Choroid plexus epithelial cell (primary cell): ENCODE measurements around the gene COX10.

Experiments used
- DNase-seq: peaks from one replicate; pipeline ENCODE4 v3.0.0-alpha.2; 2010; ENCODE audit warnings: low read depth
- H3K4me3 ChIP-seq: 2 replicates; pipeline ENCODE4 v1.5.1; 2011; ENCODE audit warnings: low read depth, mild to moderate bottlenecking, control low read depth, low read length, moderate library complexity
- TF ChIP-seq, protein P1 (sequence below): conservative IDR thresholded peaks from 2 replicates; pipeline ENCODE4 v1.5.1; 2011; ENCODE audit warnings: low read depth, mild to moderate bottlenecking, control low read depth, inconsistent platforms, low read length, moderate library complexity

COX10 gene

DNA sequence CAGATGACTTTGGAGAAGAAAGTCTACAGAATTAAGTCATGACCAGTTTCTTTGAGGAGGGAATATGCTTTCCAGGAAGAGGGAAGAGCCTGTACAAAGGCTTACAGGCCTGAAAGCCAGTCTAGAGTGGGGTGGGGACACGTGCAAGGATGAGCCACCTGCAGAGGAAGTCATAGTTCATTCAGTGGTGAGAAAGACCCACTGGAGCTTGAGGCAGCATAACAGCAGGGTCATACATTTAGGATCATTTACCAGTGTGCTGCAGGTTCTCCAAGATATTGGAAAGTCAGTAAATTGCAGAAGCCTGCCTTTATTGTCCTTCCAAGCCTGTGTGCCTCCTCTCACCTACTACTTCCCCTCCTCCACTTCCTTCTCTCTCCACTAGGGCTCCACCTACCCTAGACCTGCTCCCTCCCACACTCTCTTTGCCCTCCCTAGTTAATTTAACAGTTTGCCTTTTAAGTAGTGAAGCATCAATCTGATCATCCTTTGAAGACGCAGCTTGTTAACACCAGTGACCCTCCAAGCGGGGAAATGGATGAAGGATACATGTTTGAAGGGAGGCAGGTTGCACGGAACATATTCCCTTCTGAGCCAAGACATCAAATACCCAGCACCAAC is 127.2 kb downstream of the COX10 start:
- DNase-seq: no peak
- no peak overlapping the region for H3K4me3 ChIP-seq
- TF ChIP-seq, protein P1, sequence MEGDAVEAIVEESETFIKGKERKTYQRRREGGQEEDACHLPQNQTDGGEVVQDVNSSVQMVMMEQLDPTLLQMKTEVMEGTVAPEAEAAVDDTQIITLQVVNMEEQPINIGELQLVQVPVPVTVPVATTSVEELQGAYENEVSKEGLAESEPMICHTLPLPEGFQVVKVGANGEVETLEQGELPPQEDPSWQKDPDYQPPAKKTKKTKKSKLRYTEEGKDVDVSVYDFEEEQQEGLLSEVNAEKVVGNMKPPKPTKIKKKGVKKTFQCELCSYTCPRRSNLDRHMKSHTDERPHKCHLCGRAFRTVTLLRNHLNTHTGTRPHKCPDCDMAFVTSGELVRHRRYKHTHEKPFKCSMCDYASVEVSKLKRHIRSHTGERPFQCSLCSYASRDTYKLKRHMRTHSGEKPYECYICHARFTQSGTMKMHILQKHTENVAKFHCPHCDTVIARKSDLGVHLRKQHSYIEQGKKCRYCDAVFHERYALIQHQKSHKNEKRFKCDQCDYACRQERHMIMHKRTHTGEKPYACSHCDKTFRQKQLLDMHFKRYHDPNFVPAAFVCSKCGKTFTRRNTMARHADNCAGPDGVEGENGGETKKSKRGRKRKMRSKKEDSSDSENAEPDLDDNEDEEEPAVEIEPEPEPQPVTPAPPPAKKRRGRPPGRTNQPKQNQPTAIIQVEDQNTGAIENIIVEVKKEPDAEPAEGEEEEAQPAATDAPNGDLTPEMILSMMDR: peak; percentile 20

DNA sequence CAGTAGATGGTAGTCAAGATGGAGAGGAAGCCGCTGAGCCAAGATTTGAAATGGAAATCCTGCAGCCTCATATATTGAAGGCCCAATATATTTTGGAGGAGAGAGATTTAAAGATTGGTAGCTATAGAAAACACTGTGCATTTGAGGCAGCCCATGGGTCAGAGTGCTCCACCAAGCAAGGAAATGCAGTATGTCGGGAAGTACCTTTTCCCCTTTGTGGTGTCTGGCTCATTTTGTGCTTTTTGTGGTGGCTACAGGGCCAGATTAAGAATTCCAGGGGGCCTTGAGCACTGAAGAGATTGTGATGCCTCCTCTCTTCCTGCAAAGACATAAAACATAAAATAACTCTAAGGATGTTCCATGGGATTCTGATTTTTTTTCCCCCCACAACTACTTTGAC is 127.8 kb downstream of the COX10 start:
- H3K4me3 ChIP-seq: no peak overlapping the region
- DNase-seq: no peak
- TF ChIP-seq, protein P1: no peak

DNA sequence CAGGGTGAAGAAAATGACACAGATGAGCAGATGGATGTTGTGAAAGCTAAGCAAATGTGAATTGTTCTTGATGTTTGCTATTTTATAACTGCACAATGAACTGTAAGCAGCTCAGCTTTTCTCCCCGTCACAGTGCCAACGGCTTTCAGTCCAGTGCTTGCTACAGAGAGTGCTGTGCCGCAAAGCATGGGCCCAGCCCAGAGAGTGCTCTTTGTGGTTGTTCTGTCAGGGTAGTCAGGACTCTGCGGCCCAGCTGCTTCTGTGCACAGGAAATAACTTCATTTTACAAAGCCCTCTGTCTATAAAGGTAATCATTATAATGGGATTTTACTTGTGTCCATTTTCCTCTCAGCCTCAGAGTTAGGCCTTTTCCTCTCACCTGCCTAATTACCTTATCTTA is 128.3 kb downstream of the COX10 start:
- no peak overlapping the region for H3K4me3 ChIP-seq
- DNase-seq: no peak
- TF ChIP-seq, protein P1: no peak

DNA sequence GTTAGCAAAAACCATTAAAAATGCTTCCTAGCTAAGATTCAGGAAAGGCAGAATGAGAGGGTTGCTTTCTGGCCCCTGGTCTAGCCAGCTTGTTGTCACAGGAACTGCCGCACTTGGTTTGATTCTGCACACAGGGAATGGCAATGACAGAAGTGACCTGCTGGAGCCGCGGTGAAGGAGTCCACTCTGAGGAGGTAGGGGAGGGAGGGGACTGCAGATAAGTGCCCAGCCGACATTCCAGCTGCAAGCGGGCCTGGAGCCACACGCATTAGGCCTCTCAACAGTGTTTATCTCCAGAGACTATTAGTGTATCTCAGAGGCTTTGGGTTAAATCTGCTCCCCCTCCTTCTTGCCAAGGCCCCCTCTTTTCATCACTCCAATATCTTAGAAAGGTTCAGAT is 128.7 kb downstream of the COX10 start:
- TF ChIP-seq, protein P1: no peak
- H3K4me3 ChIP-seq: no peak overlapping the region
- DNase-seq: no peak

DNA sequence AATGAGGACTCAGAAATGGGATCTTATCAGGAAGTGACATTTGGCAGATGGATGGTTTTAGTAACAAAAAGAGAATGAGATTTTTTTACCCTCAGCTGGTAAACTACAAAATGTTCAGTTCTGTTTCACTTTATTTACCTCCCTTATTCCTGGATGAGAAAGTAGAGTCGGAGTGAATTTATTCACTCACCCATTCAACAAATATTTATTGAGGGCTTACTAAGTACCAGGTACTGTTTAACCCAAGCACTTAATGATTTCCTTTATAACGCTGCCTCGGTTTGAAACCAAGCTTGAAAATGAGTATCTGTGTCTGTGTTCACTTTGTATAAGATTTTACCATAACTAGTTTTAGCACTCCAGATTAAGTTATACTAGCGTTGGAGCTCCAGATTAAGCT is 129.3 kb downstream of the COX10 start:
- H3K4me3 ChIP-seq: no peak overlapping the region
- TF ChIP-seq, protein P1: no peak
- DNase-seq: no peak

DNA sequence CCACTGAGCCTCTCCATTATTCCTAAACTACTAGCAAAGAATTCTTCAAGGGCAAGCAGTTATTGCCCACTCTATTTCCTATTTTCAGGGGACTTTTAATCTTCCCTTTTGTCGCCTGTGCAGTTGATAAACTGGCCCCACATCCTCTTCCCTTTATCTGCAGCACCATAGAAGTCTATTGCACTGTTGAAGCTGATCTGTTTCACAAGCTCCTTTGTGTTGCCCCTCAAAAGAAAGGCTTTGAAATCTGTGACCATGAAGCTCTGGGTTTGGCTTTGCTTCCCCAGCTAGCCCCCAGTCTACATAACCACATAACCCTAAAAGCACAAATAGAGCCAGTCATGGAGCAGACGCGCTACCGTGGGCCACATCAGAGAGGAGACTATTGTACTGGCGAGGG is 130.3 kb downstream of the COX10 start:
- DNase-seq: no peak
- TF ChIP-seq, protein P1: no peak
- H3K4me3 ChIP-seq: no peak overlapping the region

DNA sequence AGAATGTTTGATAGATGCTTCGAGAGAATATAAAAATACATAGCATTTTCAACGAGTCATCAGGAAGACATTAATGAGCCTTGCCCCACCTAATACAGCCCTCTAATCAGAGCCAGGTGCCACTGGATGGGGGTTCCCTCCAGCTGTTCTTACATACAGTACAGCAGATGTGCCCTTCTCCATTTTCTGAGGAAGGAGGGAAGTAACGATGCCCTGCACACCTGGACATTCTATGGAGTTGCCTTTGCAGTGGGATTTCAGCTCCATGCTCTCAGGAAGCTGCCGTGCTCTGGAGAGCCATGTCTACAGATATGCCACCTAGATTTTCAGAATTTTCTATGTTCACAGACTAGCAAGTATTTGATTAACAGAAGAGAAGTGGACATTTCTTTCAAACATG is 131.1 kb downstream of the COX10 start:
- TF ChIP-seq, protein P1: no peak
- DNase-seq: no peak
- H3K4me3 ChIP-seq: no peak overlapping the region
